Stimulated activated naive B cell treated with anti-CD40 and anti-IgM and Interleukin-4, amounts not matched to agents 10 μg/mL and 1 μg/mL and 100 μg/mL, for 72 hours (primary cell): ENCODE measurements around the gene DDRGK1.
"Not testable (repeated sequence)": the region's sequence is repeated elsewhere in the genome, so short reads cannot be mapped to it uniquely, and the experiment has no call there.

ENCODE experiments used
- ATAC-seq, 2 donors: fragments of 150-1000 bp; cut with Tn5 transposase; replicated peaks; 2 replicates each; pipeline ENCODE4 v1.10.0; 2021; ENCODE audit warnings: moderate library complexity in 1 of 2
- DNase-seq: peaks from one replicate; pipeline ENCODE4 v3.0.0; 2021
- H3K27ac Mint-ChIP-seq: one replicate; pipeline ENCODE4 v1.8.0; 2022; ENCODE audit warnings: mild to moderate bottlenecking, mixed read lengths
- H3K27me3 Mint-ChIP-seq, 2 donors: one replicate each; pipeline ENCODE4 v1.8.0; 2022; ENCODE audit warnings: mixed read lengths in 2 of 2
- H3K36me3 Mint-ChIP-seq, 2 donors: one replicate each; pipeline ENCODE4 v1.8.0; 2022; ENCODE audit warnings: mixed read lengths in 2 of 2, mild to moderate bottlenecking in 1 of 2
- H3K4me1 Mint-ChIP-seq, 2 donors: one replicate each; pipeline ENCODE4 v1.8.0; 2022; ENCODE audit warnings: mixed read lengths in 2 of 2, mild to moderate bottlenecking in 1 of 2
- H3K4me3 Mint-ChIP-seq, 2 donors: one replicate each; pipeline ENCODE4 v1.8.0; 2022; ENCODE audit warnings: mild to moderate bottlenecking in 2 of 2, mixed read lengths in 2 of 2, moderate library complexity in 1 of 2
- H3K9me3 Mint-ChIP-seq, 2 donors: one replicate each; pipeline ENCODE4 v1.8.0; 2022; ENCODE audit warnings: mixed read lengths in 2 of 2, mild to moderate bottlenecking in 1 of 2

The DDRGK1 gene

GRCh38 chr20:3215359-3215917 is 11.0 kb upstream of the DDRGK1 start:
- not testable (repeated sequence) for H3K4me3 Mint-ChIP-seq, H3K27ac Mint-ChIP-seq, ATAC-seq, H3K9me3 Mint-ChIP-seq, DNase-seq, H3K27me3 Mint-ChIP-seq
- H3K36me3 Mint-ChIP-seq = peaks cover 19 to 28% of the 10 kb centered on the region in 2 donors
- H3K4me1 Mint-ChIP-seq = peaks cover 12 to 19% of the 10 kb centered on the region in 2 donors

- Mint-ChIP-seq H3K27ac (no peak overlapping the region), H3K27me3 (no peaks in the 10 kb centered on the region), H3K4me1 (peaks cover 17 to 25% of the 10 kb centered on the region in 2 donors), H3K9me3 (no peaks in the 10 kb centered on the region), H3K36me3 (peaks cover 16 to 28% of the 10 kb centered on the region in 2 donors), H3K4me3 (no peak overlapping the region)
- DNase-seq (no peak), ATAC-seq (no peak)
Observed at GRCh38 chr20:3213226-3213625, 8.7 kb upstream of the DDRGK1 start.

GRCh38 chr20:3210346-3210745 is 5.9 kb upstream of the DDRGK1 start:
- Mint-ChIP-seq H3K9me3 (no peaks in the 10 kb centered on the region), H3K4me3 (peak overlapping the region; percentile 90 to 96), H3K27me3 (no peaks in the 10 kb centered on the region), H3K27ac (peak overlapping the region; percentile 97), H3K36me3 (peaks cover 11 to 27% of the 10 kb centered on the region in 2 donors), H3K4me1 (peaks cover 20 to 36% of the 10 kb centered on the region in 2 donors)
- DNase-seq (no peak), ATAC-seq (no peak)

- no peaks in the 10 kb centered on the region for H3K27me3 Mint-ChIP-seq
- DNase-seq (no peak), ATAC-seq (peak; percentile 45 to 59)
- H3K4me3 Mint-ChIP-seq = peak overlapping the region; percentile 90 to 96
- H3K4me1 Mint-ChIP-seq = peaks cover 20 to 37% of the 10 kb centered on the region in 2 donors
- peaks cover 11 to 27% of the 10 kb centered on the region in 2 donors for H3K36me3 Mint-ChIP-seq
- peak overlapping the region; percentile 97 for H3K27ac Mint-ChIP-seq
- no peaks in the 10 kb centered on the region for H3K9me3 Mint-ChIP-seq
Observed at GRCh38 chr20:3209946-3210317, 5.5 kb upstream of the DDRGK1 start.

- H3K27ac Mint-ChIP-seq = peak within 1 kb of the TSS; percentile 97
Observed at GRCh38 chr20:3209257-3209945, 4.9 kb upstream of the DDRGK1 start, which contains the start of gene ITPA. Gene ITPA, plus strand, starts transcription at chr20:3209498. Its CDS starts 54 bp downstream, at chr20:3209552.

GRCh38 chr20:3208786-3209256 is 4.3 kb upstream of the DDRGK1 start:
- Mint-ChIP-seq H3K27me3 (no peaks in the 10 kb centered on the region), H3K27ac (peak overlapping the region; percentile 97), H3K9me3 (peaks cover 0 to 1% of the 10 kb centered on the region in 2 donors), H3K4me3 (peak overlapping the region; percentile 90 to 96), H3K4me1 (peaks cover 21 to 41% of the 10 kb centered on the region in 2 donors), H3K36me3 (peaks cover 11 to 30% of the 10 kb centered on the region in 2 donors)
- peak; percentile 10 to 18 for ATAC-seq
- no peak for DNase-seq

More at GRCh38 chr20:3209257-3209945, 4.9 kb upstream of the DDRGK1 start, which contains the start of gene ITPA:
- Mint-ChIP-seq H3K4me1 (peaks cover 21 to 42% of the 10 kb centered on the region in 2 donors), H3K4me3 (peak within 1 kb of the TSS; percentile 90 to 96), H3K9me3 (peaks cover 0 to 1% of the 10 kb centered on the region in 2 donors), H3K27me3 (no peaks in the 10 kb centered on the region), H3K36me3 (peaks cover 13 to 31% of the 10 kb centered on the region in 2 donors)
- ATAC-seq = peak; percentile 69 to 71
- peak; percentile 60 for DNase-seq

GRCh38 chr20:3203315-3204123 is 963 bp downstream of the DDRGK1 start:
- Mint-ChIP-seq H3K4me1 (peaks cover 19 to 37% of the 10 kb centered on the region in 2 donors), H3K9me3 (peaks cover 0 to 1% of the 10 kb centered on the region in 2 donors), H3K4me3 (peak overlapping the region; percentile 95 to 98), H3K36me3 (peaks cover 28 to 36% of the 10 kb centered on the region in 2 donors), H3K27me3 (no peaks in the 10 kb centered on the region), H3K27ac (peak overlapping the region; percentile 98)
- DNase-seq = no peak
- ATAC-seq = peak; percentile 28 to 45

- peaks cover 0 to 1% of the 10 kb centered on the region in 2 donors for H3K9me3 Mint-ChIP-seq
- no peak for DNase-seq
- peak overlapping the region; percentile 98 for H3K27ac Mint-ChIP-seq
- H3K27me3 Mint-ChIP-seq = no peaks in the 10 kb centered on the region
- peaks cover 28 to 37% of the 10 kb centered on the region in 2 donors for H3K36me3 Mint-ChIP-seq
- no peak for ATAC-seq
- H3K4me1 Mint-ChIP-seq = peaks cover 15 to 32% of the 10 kb centered on the region in 2 donors
- peak overlapping the region; percentile 95 to 98 for H3K4me3 Mint-ChIP-seq
Observed at GRCh38 chr20:3202965-3203314, 1.5 kb downstream of the DDRGK1 start.

GRCh38 chr20:3199976-3200755 is 4.3 kb downstream of the DDRGK1 start:
- H3K9me3 Mint-ChIP-seq = peaks cover 0 to 1% of the 10 kb centered on the region in 2 donors
- peaks cover 19 to 24% of the 10 kb centered on the region in 2 donors for H3K4me1 Mint-ChIP-seq
- DNase-seq (no peak), ATAC-seq (no peak)
- peaks cover 48 to 54% of the 10 kb centered on the region in 2 donors for H3K36me3 Mint-ChIP-seq
- no peaks in the 10 kb centered on the region for H3K27me3 Mint-ChIP-seq
- peak overlapping the region; percentile 43 for H3K27ac Mint-ChIP-seq
- H3K4me3 Mint-ChIP-seq = no peak overlapping the region

- Mint-ChIP-seq H3K27ac (peak overlapping the region; percentile 59), H3K4me3 (no peak overlapping the region)
Observed at GRCh38 chr20:3199206-3199605, 5.3 kb downstream of the DDRGK1 start.

GRCh38 chr20:3195590-3196237 is 8.8 kb downstream of the DDRGK1 start:
- Mint-ChIP-seq H3K27ac (peak overlapping the region; percentile 86), H3K4me3 (no peak overlapping the region), H3K9me3 (no peaks in the 10 kb centered on the region), H3K4me1 (peaks cover 6 to 14% of the 10 kb centered on the region in 2 donors), H3K27me3 (no peaks in the 10 kb centered on the region), H3K36me3 (peaks cover 64 to 67% of the 10 kb centered on the region in 2 donors)
- no peak for ATAC-seq
- no peak for DNase-seq

More at GRCh38 chr20:3199206-3199605, 5.3 kb downstream of the DDRGK1 start:
- DNase-seq = no peak
- no peak for ATAC-seq
- Mint-ChIP-seq H3K4me1 (peaks cover 16 to 18% of the 10 kb centered on the region in 2 donors), H3K9me3 (no peaks in the 10 kb centered on the region), H3K36me3 (peaks cover 49 to 53% of the 10 kb centered on the region in 2 donors), H3K27me3 (no peaks in the 10 kb centered on the region)

- Mint-ChIP-seq H3K27me3 (no peaks in the 10 kb centered on the region), H3K27ac (no peak overlapping the region), H3K4me3 (no peak overlapping the region), H3K36me3 (peaks cover 63 to 64% of the 10 kb centered on the region in 2 donors), H3K4me1 (peaks cover 0 to 11% of the 10 kb centered on the region in 2 donors), H3K9me3 (no peaks in the 10 kb centered on the region)
- no peak for ATAC-seq
- no peak for DNase-seq
Observed at GRCh38 chr20:3194617-3195280, 9.7 kb downstream of the DDRGK1 start.
